H9 (cell line): Measurements from ENCODE around the gene SLC35E4. TPM values are rescaled to one million over a fixed set of nuclear protein-coding genes. Genes with fewer than 3 reads are reported as not detected.

Source experiments
- DNase-seq: peaks from one replicate; pipeline ENCODE4 v3.0.0-alpha.2; 2017
- H2AFZ ChIP-seq: one replicate; pipeline ENCODE4 v1.6.1; 2013; ENCODE audit warnings: mild to moderate bottlenecking, low read length, control low read depth, moderate library complexity
- H2AK5ac ChIP-seq: 2 replicates; pipeline ENCODE4 v1.6.1; 2013; ENCODE audit warnings: low read length, control low read depth, mixed read lengths; ENCODE audit not compliant: insufficient read length
- H2BK120ac ChIP-seq: one replicate; pipeline ENCODE4 v1.6.1; 2013; ENCODE audit warnings: low read depth, mild to moderate bottlenecking, low read length, control low read depth, inconsistent platforms; ENCODE audit not compliant: poor library complexity, severe bottlenecking
- H2BK12ac ChIP-seq: 2 replicates; pipeline ENCODE4 v1.6.1; 2013; ENCODE audit warnings: low read length, control low read depth, mixed read lengths, low read depth; ENCODE audit not compliant: insufficient read length
- H2BK15ac ChIP-seq: 2 replicates; pipeline ENCODE4 v1.6.1; 2013; ENCODE audit warnings: low read depth, low read length, control low read depth
- H2BK20ac ChIP-seq: one replicate; pipeline ENCODE4 v1.6.1; 2013; ENCODE audit warnings: low read depth, mild to moderate bottlenecking, low read length, control low read depth, inconsistent platforms; ENCODE audit not compliant: poor library complexity, severe bottlenecking
- H2BK5ac ChIP-seq: 2 replicates; pipeline ENCODE4 v1.6.1; 2013; ENCODE audit warnings: low read length, control low read depth, mixed read lengths; ENCODE audit not compliant: insufficient read length
- H3K14ac ChIP-seq: 2 replicates; pipeline ENCODE4 v1.6.1; 2013; ENCODE audit warnings: low read length, control low read depth; ENCODE audit not compliant: insufficient read depth
- H3K18ac ChIP-seq: 2 replicates; pipeline ENCODE4 v1.6.1; 2013; ENCODE audit warnings: low read depth, mild to moderate bottlenecking, mixed read lengths, low read length, control low read depth; ENCODE audit not compliant: insufficient read length
- H3K23ac ChIP-seq: 2 replicates; pipeline ENCODE4 v1.6.1; 2013; ENCODE audit warnings: low read length, control low read depth, mixed read lengths, low read depth; ENCODE audit not compliant: insufficient read length
- H3K23me2 ChIP-seq: 2 replicates; pipeline ENCODE4 v1.6.1; 2013; ENCODE audit warnings: low read depth, mild to moderate bottlenecking, mixed read lengths, low read length, control low read depth; ENCODE audit not compliant: insufficient read length, poor library complexity, severe bottlenecking
- H3K27ac ChIP-seq: 2 replicates; pipeline ENCODE4 v1.5.1; 2013; ENCODE audit warnings: low read length, control low read depth, mixed read lengths, low read depth; ENCODE audit not compliant: insufficient read length
- H3K27me3 ChIP-seq: 2 replicates; pipeline ENCODE4 v1.6.1; 2013; ENCODE audit warnings: low read length, control low read depth, inconsistent platforms; ENCODE audit not compliant: insufficient read depth
- H3K4ac ChIP-seq: 2 replicates; pipeline ENCODE4 v1.6.1; 2013; ENCODE audit warnings: low read depth, mild to moderate bottlenecking, control low read depth, inconsistent platforms, low read length, moderate library complexity
- H3K4me1 ChIP-seq: 2 replicates; pipeline ENCODE4 v1.6.1; 2013; ENCODE audit warnings: low read length, control low read depth, inconsistent platforms; ENCODE audit not compliant: insufficient read depth
- H3K4me2 ChIP-seq: 2 replicates; pipeline ENCODE4 v1.6.1; 2013; ENCODE audit warnings: low read length, control low read depth, mixed read lengths; ENCODE audit not compliant: insufficient read length, insufficient read depth
- H3K56ac ChIP-seq: 2 replicates; pipeline ENCODE4 v1.6.1; 2013; ENCODE audit warnings: low read depth, mild to moderate bottlenecking, mixed read lengths, low read length, control low read depth; ENCODE audit not compliant: insufficient read length
- H3K79me1 ChIP-seq: 2 replicates; pipeline ENCODE4 v1.6.1; 2013; ENCODE audit warnings: low read depth, mild to moderate bottlenecking, moderate library complexity, low read length, control low read depth, inconsistent platforms; ENCODE audit not compliant: insufficient read depth, poor library complexity, severe bottlenecking
- H3K79me2 ChIP-seq: 2 replicates; pipeline ENCODE4 v1.6.1; 2013; ENCODE audit warnings: low read length, control low read depth, inconsistent platforms; ENCODE audit not compliant: insufficient read depth
- H3K9ac ChIP-seq: 2 replicates; pipeline ENCODE4 v1.6.1; 2013; ENCODE audit warnings: low read length, control low read depth, mixed read lengths; ENCODE audit not compliant: insufficient read length; ENCODE audit errors: extremely low read depth
- H3K9me3 ChIP-seq: one replicate; pipeline ENCODE4 v1.6.1; 2013; ENCODE audit warnings: low read depth, low read length, inconsistent platforms; ENCODE audit not compliant: control insufficient read depth
- H3T11ph ChIP-seq: one replicate; pipeline ENCODE4 v1.6.1; 2013; ENCODE audit warnings: mild to moderate bottlenecking, low read length, control low read depth, inconsistent platforms
- H4K20me1 ChIP-seq: one replicate; pipeline ENCODE4 v1.6.1; 2013; ENCODE audit not compliant: control insufficient read depth, insufficient read length, insufficient read depth
- H4K5ac ChIP-seq: 2 replicates; pipeline ENCODE4 v1.6.1; 2013; ENCODE audit warnings: low read depth, mild to moderate bottlenecking, mixed read lengths, low read length, control low read depth; ENCODE audit not compliant: insufficient read length
- H4K8ac ChIP-seq: replicated peaks from 2 replicates; pipeline ENCODE4 v1.6.1; 2013; ENCODE audit warnings: low read length, control low read depth, mixed read lengths, low read depth; ENCODE audit not compliant: insufficient read length
- H4K91ac ChIP-seq: 2 replicates; pipeline ENCODE4 v1.6.1; 2013; ENCODE audit warnings: low read depth, mild to moderate bottlenecking, moderate library complexity, mixed read lengths, low read length, control low read depth; ENCODE audit not compliant: insufficient read length
- H3K27ac Mint-ChIP-seq, 3 experiments: 2 replicates in 2 of 3; 3 replicates in 1 of 3; pipeline ENCODE4 v1.8.0; 2020 to 2021; ENCODE audit warnings: mixed read lengths in 3 of 3, mild to moderate bottlenecking in 1 of 3, moderate library complexity in 1 of 3
- H3K27me3 Mint-ChIP-seq: 2 replicates; pipeline ENCODE4 v1.8.0; 2021; ENCODE audit warnings: low read depth, mild to moderate bottlenecking, moderate library complexity, mixed read lengths
- H3K36me3 Mint-ChIP-seq, 3 experiments: 2 replicates in 2 of 3; 3 replicates in 1 of 3; pipeline ENCODE4 v1.8.0; 2020 to 2021; ENCODE audit warnings: low read depth in 3 of 3, mixed read lengths in 3 of 3; ENCODE audit not compliant: insufficient read depth in 1 of 3
- H3K4me1 Mint-ChIP-seq, 2 experiments: 2 replicates each; pipeline ENCODE4 v1.8.0; 2020; ENCODE audit warnings: mixed read lengths in 2 of 2
- H3K4me3 Mint-ChIP-seq, 2 experiments: 2 replicates in 1 of 2; 3 replicates in 1 of 2; pipeline ENCODE4 v1.8.0; 2020 to 2021; ENCODE audit warnings: mild to moderate bottlenecking in 2 of 2, mixed read lengths in 2 of 2, moderate library complexity in 1 of 2
- H3K9me3 Mint-ChIP-seq, 2 experiments: 2 replicates in 1 of 2; 3 replicates in 1 of 2; pipeline ENCODE4 v1.8.0; 2020; ENCODE audit warnings: mild to moderate bottlenecking in 2 of 2, mixed read lengths in 2 of 2, moderate library complexity in 1 of 2
- CTCF ChIP-seq: fragments of 200-600 bp; sonication (generic); conservative IDR thresholded peaks from 3 replicates; pipeline ENCODE4 v1.8.0; 2021; ENCODE audit warnings: antibody characterized with exemption, mild to moderate bottlenecking
- WGBS: extraction: QIAGEN DNeasy Blood & Tissue Kit; methylation state at CpG from one replicate; pipeline ENCODE4 v1.1.7; 2013; ENCODE audit warnings: missing lambda C conversion rate, low lambda C conversion rate, mixed read lengths; ENCODE audit not compliant: insufficient read length; ENCODE audit errors: extremely low coverage; 5-methylcytosine and 5-hydroxymethylcytosine counted together
- total RNA-seq: library from RNA; stranded (reverse); gene quantifications from 2 replicates; pipeline ENCODE4 v1.2.1, GENCODE V29; 2021

The SLC35E4 gene
- total RNA-seq, 1 experiment from 2014 or later: 3.7 TPM

- Histone ChIP-seq H3K9ac (no peak overlapping the region), H2AFZ (no peak overlapping the region), H4K8ac (no peak overlapping the region), H3K27ac (no peak overlapping the region), H3K56ac (no peak overlapping the region), H3K23ac (no peak overlapping the region), H3K27me3 (no peaks in the 10 kb centered on the region), H2BK20ac (no peak overlapping the region), H4K91ac (no peak overlapping the region), H3K9me3 (no peaks in the 10 kb centered on the region), H2BK12ac (no peak overlapping the region), H2BK5ac (no peak overlapping the region), H4K20me1 (no peaks in the 10 kb centered on the region), H3K23me2 (no peaks in the 10 kb centered on the region), H3K18ac (no peak overlapping the region), H2BK15ac (no peak overlapping the region), H3K4ac (no peak overlapping the region), H3K4me1 (no peaks in the 10 kb centered on the region; the same call in 1 of the 2 replicates), H4K5ac (no peak overlapping the region), H3K79me2 (no peaks in the 10 kb centered on the region), H3K79me1 (no peaks in the 10 kb centered on the region), H3K4me2 (no peak overlapping the region), H3T11ph (no peak overlapping the region), H2AK5ac (no peak overlapping the region), H3K14ac (no peak overlapping the region), H2BK120ac (no peak overlapping the region)
- H3K9me3 Mint-ChIP-seq: no peaks in the 10 kb centered on the region
- peaks cover 28 to 29% of the 10 kb centered on the region in 2 experiments for H3K4me1 Mint-ChIP-seq
- no peak overlapping the region for H3K4me3 Mint-ChIP-seq
- no peak for DNase-seq
- H3K27ac Mint-ChIP-seq: no peak overlapping the region
- WGBS: no CpG with 5 or more reads among the region's 3 CpGs
- TF ChIP-seq CTCF: no peak
- peaks cover 0 to 5% (median 4%) of the 10 kb centered on the region in 3 experiments; a peak in 4 of 7 replicates for H3K36me3 Mint-ChIP-seq
- no peaks in the 10 kb centered on the region; the same call in 1 of the 2 replicates for H3K27me3 Mint-ChIP-seq
Measured at GRCh38 chr22:30647536-30647935, 12.0 kb downstream of the SLC35E4 start.
